SK-N-SH (cell line): ENCODE measurements around the gene RPE. TPM values are rescaled to one million over a fixed set of nuclear protein-coding genes. Genes with fewer than 3 reads are reported as not detected.

Experiments
- CTCF ChIA-PET: fragments of 300-600, 350-600 bp; formaldehyde crosslinking; extraction: SDS; loops from one replicate; lab custom pipeline; 2021; lab: Yijun Ruan, JAX
- POLR2A ChIA-PET: fragments of 350-600 bp; sonication (Branson Sonifier 250); formaldehyde crosslinking; extraction: SDS; loops from one replicate; lab custom pipeline; 2020; ENCODE audit warnings: antibody characterized with exemption, inconsistent platforms; lab: Yijun Ruan, JAX
- DNase-seq: peaks from one replicate; pipeline ENCODE4 v3.0.0; 2012
- H2AFZ ChIP-seq: fragments of 200-600 bp; sonication (generic); 2 replicates; pipeline ENCODE4 v1.8.1; 2016; ENCODE audit warnings: antibody characterized with exemption, mild to moderate bottlenecking, low read depth
- H3F3A ChIP-seq: fragments of 200-600 bp; sonication (generic); replicated peaks from 2 replicates; pipeline ENCODE3; 2016; ENCODE audit warnings: antibody characterized with exemption, mild to moderate bottlenecking; ENCODE audit not compliant: insufficient read depth
- H3K27ac ChIP-seq, 2 experiments: fragments of 200-500 bp in 1 of 2; fragments of 200-600 bp in 1 of 2; sonication (Bioruptor generic) in 1 of 2; sonication (generic), shearing (Covaris generic) in 1 of 2; 2 replicates each; pipeline versions ENCODE4 v1.5.1 to v1.6.1; 2014 to 2016; ENCODE audit warnings: low read depth in 2 of 2, inconsistent platforms in 1 of 2, low read length in 1 of 2, mild to moderate bottlenecking in 1 of 2, mixed read lengths in 1 of 2
- H3K27me3 ChIP-seq: fragments of 200-600 bp; sonication (generic), shearing (Covaris generic); 2 replicates; pipeline ENCODE4 v1.6.1; 2016; ENCODE audit warnings: mixed run types; ENCODE audit not compliant: insufficient read depth
- H3K36me3 ChIP-seq, 2 experiments: fragments of 200-500 bp in 1 of 2; fragments of 200-600 bp in 1 of 2; sonication (Bioruptor generic) in 1 of 2; sonication (generic) in 1 of 2; replicated peaks in 1 of 2; 2 replicates each; pipeline versions ENCODE3 to v1.5.1; 2014 to 2016; ENCODE audit warnings: low read length in 1 of 2, mild to moderate bottlenecking in 1 of 2; ENCODE audit not compliant: insufficient read depth in 2 of 2, control insufficient read depth in 1 of 2
- H3K4me1 ChIP-seq, 2 experiments: fragments of 200-500 bp in 1 of 2; fragments of 200-600 bp in 1 of 2; sonication (Bioruptor generic) in 1 of 2; sonication (generic), shearing (Covaris generic) in 1 of 2; 2 replicates each; pipeline versions ENCODE4 v1.5.1 to v1.6.1; 2014 to 2016; ENCODE audit warnings: low read depth in 1 of 2, low read length in 1 of 2, mixed run types in 1 of 2; ENCODE audit not compliant: insufficient read depth in 2 of 2, control insufficient read depth in 1 of 2
- H3K4me2 ChIP-seq: fragments of 200-600 bp; sonication (generic), shearing (Covaris generic); 2 replicates; pipeline ENCODE4 v1.6.1; 2017; ENCODE audit warnings: mixed run types
- H3K4me3 ChIP-seq, 2 experiments: fragments of 200-500 bp in 1 of 2; fragments of 200-600 bp in 1 of 2; sonication (Bioruptor generic) in 1 of 2; sonication (generic), shearing (Covaris generic) in 1 of 2; 2 replicates each; pipeline versions ENCODE4 v1.5.1 to v1.8.1; 2014 to 2016; ENCODE audit warnings: low read depth in 2 of 2, inconsistent platforms in 1 of 2, low read length in 1 of 2, mild to moderate bottlenecking in 1 of 2, mixed read lengths in 1 of 2, moderate library complexity in 1 of 2
- H3K79me2 ChIP-seq: fragments of 200-600 bp; sonication (generic); 2 replicates; pipeline ENCODE4 v1.8.1; 2017; ENCODE audit warnings: mild to moderate bottlenecking; ENCODE audit not compliant: insufficient read depth
- H3K9ac ChIP-seq: fragments of 200-600 bp; sonication (generic); 2 replicates; pipeline ENCODE4 v1.6.1; 2017; ENCODE audit warnings: mixed run types
- H3K9me2 ChIP-seq: fragments of 200-600 bp; sonication (generic); 2 replicates; pipeline ENCODE4 v1.6.1; 2017; ENCODE audit warnings: mixed run types
- H3K9me3 ChIP-seq: fragments of 200-600 bp; sonication (generic); 2 replicates; pipeline ENCODE4 v1.6.1; 2017; ENCODE audit warnings: mixed run types, mild to moderate bottlenecking, moderate library complexity
- H4K20me1 ChIP-seq: fragments of 200-600 bp; sonication (generic); 2 replicates; pipeline ENCODE4 v1.6.1; 2017; ENCODE audit warnings: mild to moderate bottlenecking, mixed run types; ENCODE audit not compliant: insufficient read depth
- CHD2 ChIP-seq: fragments of 150-350 bp; IDR thresholded peaks from 2 replicates; pipeline ENCODE4 v1.6.1; 2018; ENCODE audit warnings: low read length; ENCODE audit not compliant: partially characterized antibody
- CTCF ChIP-seq: fragments of 200-600 bp; sonication (generic); IDR thresholded peaks from 2 replicates; pipeline ENCODE4 v1.6.1; 2017; ENCODE audit warnings: antibody characterized with exemption, mild to moderate bottlenecking, moderate library complexity
- ELF1 ChIP-seq: IDR thresholded peaks from 2 replicates; pipeline ENCODE4 v1.4.0; 2012
- EZH2phosphoT487 ChIP-seq: fragments of 200-600 bp; sonication (generic); IDR thresholded peaks from 2 replicates; pipeline ENCODE4 v1.6.1; 2017; ENCODE audit warnings: low read depth, mixed run types, mild to moderate bottlenecking, antibody characterized with exemption, moderate library complexity, borderline replicate concordance
- FOSL2 ChIP-seq: IDR thresholded peaks from 2 replicates; pipeline ENCODE4 v1.4.0; 2012; ENCODE audit warnings: low read depth, mild to moderate bottlenecking, moderate library complexity, borderline replicate concordance
- FOXM1 ChIP-seq: IDR thresholded peaks from 2 replicates; pipeline ENCODE4 v1.4.0; 2012; ENCODE audit warnings: low read depth, mild to moderate bottlenecking
- IRF3 ChIP-seq: fragments of 150-350 bp; IDR thresholded peaks from 2 replicates; pipeline ENCODE4 v1.6.1; 2016; ENCODE audit warnings: mild to moderate bottlenecking, low read depth, low read length
- JUND ChIP-seq: IDR thresholded peaks from 2 replicates; pipeline ENCODE4 v1.4.0; 2012
- NFIC ChIP-seq: IDR thresholded peaks from 2 replicates; pipeline ENCODE4 v1.4.0; 2012; ENCODE audit warnings: borderline replicate concordance
- NRF1 ChIP-seq: IDR thresholded peaks from 2 replicates; pipeline ENCODE4 v1.6.1; 2012; ENCODE audit warnings: low read depth, mild to moderate bottlenecking, low read length
- RCOR1 ChIP-seq: fragments of 150-350 bp; IDR thresholded peaks from 2 replicates; pipeline ENCODE4 v1.6.1; 2017; ENCODE audit warnings: antibody characterized with exemption, low read length
- REST ChIP-seq: IDR thresholded peaks from 2 replicates; pipeline ENCODE4 v1.6.1; 2012; ENCODE audit warnings: mild to moderate bottlenecking, low read depth, low read length, moderate library complexity
- SMC3 ChIP-seq: IDR thresholded peaks from 2 replicates; pipeline ENCODE4 v1.6.1; 2012; ENCODE audit warnings: low read depth, low read length, improper control_type of control experiment
- TAF1 ChIP-seq: IDR thresholded peaks from 2 replicates; pipeline ENCODE4 v1.6.1; 2012; ENCODE audit warnings: low read depth, mild to moderate bottlenecking, low read length, moderate library complexity, borderline replicate concordance
- TCF12 ChIP-seq: IDR thresholded peaks from 2 replicates; pipeline ENCODE4 v1.4.0; 2012
- USF1 ChIP-seq: IDR thresholded peaks from 2 replicates; pipeline ENCODE4 v1.4.0; 2012; ENCODE audit warnings: low read depth, borderline replicate concordance
- USF2 ChIP-seq: fragments of 150-350 bp; IDR thresholded peaks from 2 replicates; pipeline ENCODE4 v1.6.1; 2017; ENCODE audit warnings: antibody characterized with exemption, low read length, low read depth, borderline replicate concordance
- YY1 ChIP-seq: IDR thresholded peaks from 2 replicates; pipeline ENCODE4 v1.4.0; 2012; ENCODE audit warnings: low read depth, mild to moderate bottlenecking
- ZBTB33 ChIP-seq: IDR thresholded peaks from 2 replicates; pipeline ENCODE4 v1.4.0; 2012; ENCODE audit warnings: low read depth, borderline replicate concordance
- WGBS: methylation state at CpG from one replicate; pipeline ENCODE4 v1.1.6; 2017; ENCODE audit warnings: low lambda C conversion rate; 5-methylcytosine and 5-hydroxymethylcytosine counted together
- polyA plus RNA-seq, 3 experiments: library from polyadenylated mRNA; depleted of rRNA; stranded (reverse); fragments of >200 nt; gene quantifications; 2 replicates each; pipeline ENCODE4 v1.2.3, GENCODE V29; 2012

Gene RPE
- polyA plus RNA-seq, 1 of the 3 experiments (the other 2 are of a cell fraction): 62.9 TPM

GRCh38 chr2:209993968-209994367 is 8.5 kb upstream of the RPE start:
- H3K4me1 ChIP-seq: no peaks in the 10 kb centered on the region
- POLR2A ChIA-PET: no interaction called here
- CTCF ChIA-PET: interaction anchor here (1.1 to 2.0 kb wide), 3 partner anchors 16 to 201 kb away, joined by 3 to 10 read pairs (median 3); partner anchors contain the start of gene KANSL1L
- H4K20me1 ChIP-seq: no peaks in the 10 kb centered on the region
- H3K4me2 ChIP-seq: no peak overlapping the region
- no peaks in the 10 kb centered on the region for H3K36me3 ChIP-seq
- H3K27me3 ChIP-seq: no peaks in the 10 kb centered on the region
- H3K9me3 ChIP-seq: no peaks in the 10 kb centered on the region
- H3K27ac ChIP-seq: no peak overlapping the region
- no peaks in the 10 kb centered on the region for H3K79me2 ChIP-seq
- H3K9me2 ChIP-seq: no peaks in the 10 kb centered on the region
- no peaks in the 10 kb centered on the region for H3F3A ChIP-seq
- WGBS: 77% methylated on average over 9 of the region's 9 CpGs
- no peak overlapping the region for H3K4me3 ChIP-seq
- TF ChIP-seq RCOR1: no peak
- TF ChIP-seq IRF3: no peak
- no peak for TF ChIP-seq YY1
- no peak for TF ChIP-seq USF1
- no peak for TF ChIP-seq REST
- no peak for TF ChIP-seq EZH2phosphoT487
- no peak for TF ChIP-seq ELF1
- no peak for TF ChIP-seq TAF1
- TF ChIP-seq NRF1: no peak
- no peak for TF ChIP-seq NFIC
- no peak for TF ChIP-seq USF2
- TF ChIP-seq CHD2: no peak
- TF ChIP-seq SMC3: no peak
- TF ChIP-seq FOXM1: no peak
- TF ChIP-seq ZBTB33: no peak
- TF ChIP-seq TCF12: no peak
- TF ChIP-seq JUND: no peak
- TF ChIP-seq CTCF: no peak
- no peak for TF ChIP-seq FOSL2
- no peak for DNase-seq
- no peak overlapping the region for H2AFZ ChIP-seq
- H3K9ac ChIP-seq: no peak overlapping the region
